NK-92 treated with Interleukin-12 subunit alpha and Interleukin-12 subunit beta, amount 100 ng/mL, for 24 hours (cell line): ENCODE data around the gene DDIT4.
A peak's percentile ranks its signal among the peaks of the same experiment; 100 is the strongest.
"Not testable (repeated sequence)": the region's sequence is repeated elsewhere in the genome, so short reads cannot be mapped to it uniquely, and the experiment has no call there.

Experiments
- DNase-seq: peaks from one replicate; lab custom pipeline; 2025; lab: John Stamatoyannopoulos, UW

DDIT4 gene

GRCh38 chr10:72273410-72274212 lies at the start of gene DDIT4:
Gene DDIT4, plus strand, starts transcription at chr10:72273924. Its CDS starts 293 bp downstream, at chr10:72274217.
- DNase-seq: peak; percentile 98

- DNase-seq: not testable (repeated sequence)
Observed at GRCh38 chr10:72224191-72224590, 49.5 kb upstream of the DDIT4 start.

- no peak for DNase-seq
Observed at GRCh38 chr10:72226418-72227027, 47.2 kb upstream of the DDIT4 start.

- DNase-seq: no peak
Observed at GRCh38 chr10:72227826-72228225, 45.9 kb upstream of the DDIT4 start.

GRCh38 chr10:72228318-72228751 lies 45.4 kb upstream of the DDIT4 start:
- no peak for DNase-seq

GRCh38 chr10:72229261-72230251 lies 44.2 kb upstream of the DDIT4 start:
- no peak for DNase-seq

GRCh38 chr10:72233621-72234020 lies 40.1 kb upstream of the DDIT4 start:
- DNase-seq: no peak

GRCh38 chr10:72234560-72235095 lies 39.1 kb upstream of the DDIT4 start:
- DNase-seq: no peak

GRCh38 chr10:72235544-72236279 lies 38.0 kb upstream of the DDIT4 start:
- no peak for DNase-seq

GRCh38 chr10:72238392-72239175 lies 35.1 kb upstream of the DDIT4 start:
- no peak for DNase-seq

- no peak for DNase-seq
Observed at GRCh38 chr10:72239409-72239808, 34.3 kb upstream of the DDIT4 start.

- no peak for DNase-seq
Observed at GRCh38 chr10:72240371-72240770, 33.4 kb upstream of the DDIT4 start.

GRCh38 chr10:72241691-72242252 lies 32.0 kb upstream of the DDIT4 start:
- no peak for DNase-seq

GRCh38 chr10:72242675-72243074 lies 31.0 kb upstream of the DDIT4 start:
- no peak for DNase-seq

- DNase-seq: no peak
Observed at GRCh38 chr10:72243822-72244437, 29.8 kb upstream of the DDIT4 start.

- DNase-seq: no peak
Observed at GRCh38 chr10:72244573-72245038, 29.1 kb upstream of the DDIT4 start.

GRCh38 chr10:72245949-72246525 lies 27.7 kb upstream of the DDIT4 start:
- DNase-seq: no peak

- DNase-seq: peak; percentile 87
Observed at GRCh38 chr10:72248468-72249151, 25.1 kb upstream of the DDIT4 start.
